AG09309 (cell line): ENCODE measurements around the gene ELMO1.

Source experiments
- DNase-seq: peaks from one replicate; pipeline ENCODE4 v3.0.0-alpha.2; 2010; ENCODE audit warnings: low read depth
- H3K4me3 ChIP-seq: 2 replicates; pipeline ENCODE4 v1.5.1; 2011; ENCODE audit warnings: mild to moderate bottlenecking, low read depth, low read length, moderate library complexity; ENCODE audit not compliant: control insufficient read depth
- CTCF ChIP-seq: IDR thresholded peaks from 2 replicates; pipeline ENCODE4 v1.5.1; 2011; ENCODE audit warnings: mild to moderate bottlenecking, low read depth, low read length, inconsistent platforms; ENCODE audit not compliant: insufficient read depth, control insufficient read depth; ENCODE audit errors: missing control alignments

ELMO1 gene

GRCh38 chr7:37215290-37215923 is 233.3 kb downstream of the ELMO1 start:
- TF ChIP-seq CTCF = no peak
- no peak for DNase-seq
- no peak overlapping the region for H3K4me3 ChIP-seq

GRCh38 chr7:37212556-37212955 is 236.1 kb downstream of the ELMO1 start:
- no peak for TF ChIP-seq CTCF
- H3K4me3 ChIP-seq = no peak overlapping the region
- DNase-seq = no peak

- no peak for DNase-seq
- H3K4me3 ChIP-seq = no peak overlapping the region
- TF ChIP-seq CTCF = no peak
Observed at GRCh38 chr7:37212051-37212450, 236.6 kb downstream of the ELMO1 start.

GRCh38 chr7:37211097-37211880 is 237.4 kb downstream of the ELMO1 start:
- peak; percentile 44 for DNase-seq
- no peak for TF ChIP-seq CTCF
- no peak overlapping the region for H3K4me3 ChIP-seq

- TF ChIP-seq CTCF = no peak
- H3K4me3 ChIP-seq = no peak overlapping the region
- no peak for DNase-seq
Observed at GRCh38 chr7:37209195-37209594, 239.5 kb downstream of the ELMO1 start.

- DNase-seq = peak; percentile 63
- peak; percentile 38 for TF ChIP-seq CTCF
Observed at GRCh38 chr7:37208528-37208927, 240.1 kb downstream of the ELMO1 start.

More at GRCh38 chr7:37208528-37208927, 240.1 kb downstream of the ELMO1 start:
- no peak overlapping the region for H3K4me3 ChIP-seq
